ENCODE results near the gene GREB1. TPM values are rescaled to one million over a fixed set of nuclear protein-coding genes. Genes with fewer than 3 reads are reported as not detected.
A peak's percentile ranks its signal among the peaks of the same experiment; 100 is the strongest.

The GREB1 gene
- total and polyA plus RNA-seq, 2 of the 13 experiments (the other 11 are each of a cell fraction or from before 2014, with no cell fraction given), result 31.3 to 61.2 TPM

- peak; percentile 87; the same call in 1 of the 2 replicates for TF ChIP-seq DNMT3B (CRISPR knock-in tag; conservative IDR thresholded peaks at IDR 0.05)
- no peak; the same call in 1 of the 2 replicates for TF ChIP-seq BRD4 (CRISPR knock-in tag; IDR thresholded peaks at IDR 0.05)
- no peak for TF ChIP-seq ZNF672 (CRISPR knock-in tag; IDR thresholded peaks at IDR 0.05)
- TF ChIP-seq TFAP4 (IDR thresholded peaks at IDR 0.05; ENCODE audit: borderline replicate concordance, low read depth), result peak; percentile 89
- TF ChIP-seq TEAD3 (CRISPR knock-in tag; optimal IDR thresholded peaks at IDR 0.05; ENCODE audit: borderline replicate concordance), result peak; percentile 93
- TF ChIP-seq MAFG (CRISPR knock-in tag; IDR thresholded peaks at IDR 0.05), result no peak
- TF ChIP-seq RNF219 (CRISPR knock-in tag; IDR thresholded peaks at IDR 0.05), result peak; percentile 85; the same call in 1 of the 2 replicates
- no peak for TF ChIP-seq NR3C1 (CRISPR knock-in tag; IDR thresholded peaks at IDR 0.05)
- TF ChIP-seq ZNF12 (CRISPR knock-in tag; IDR thresholded peaks at IDR 0.05), result peak; percentile 50; the same call in 1 of the 2 replicates
- TF ChIP-seq JARID2 (CRISPR knock-in tag; IDR thresholded peaks at IDR 0.05; ENCODE audit: insufficient replicate concordance), result no peak
- peak; percentile 79 for TF ChIP-seq ZBTB38 (CRISPR knock-in tag; IDR thresholded peaks at IDR 0.05)
- TF ChIP-seq ZNF10 (CRISPR knock-in tag; IDR thresholded peaks at IDR 0.05; ENCODE audit: borderline replicate concordance, low read depth), result no peak
- peak; percentile 92; the same call in 1 of the 2 replicates for TF ChIP-seq ZSCAN9 (CRISPR knock-in tag; IDR thresholded peaks at IDR 0.05; ENCODE audit: borderline replicate concordance)
- peak; percentile 91 for TF ChIP-seq ZNF615 (CRISPR knock-in tag; IDR thresholded peaks at IDR 0.05; ENCODE audit: borderline replicate concordance)
- TF ChIP-seq ZSCAN25 (CRISPR knock-in tag; IDR thresholded peaks at IDR 0.05), result peak; percentile 86; the same call in 1 of the 2 replicates
- peak; percentile 94 for TF ChIP-seq HNF1A (IDR thresholded peaks at IDR 0.05; ENCODE audit: low read depth)
- peak; percentile 95 for TF ChIP-seq HNF1A (CRISPR knock-in tag; IDR thresholded peaks at IDR 0.05; ENCODE audit: borderline replicate concordance)
- peak; percentile 87; the same call in 1 of the 2 replicates for TF ChIP-seq FOXJ3 (CRISPR knock-in tag; IDR thresholded peaks at IDR 0.05; ENCODE audit: borderline replicate concordance)
- peak; percentile 61 for TF ChIP-seq ZNF18 (CRISPR knock-in tag; IDR thresholded peaks at IDR 0.05; ENCODE audit: insufficient replicate concordance)
- TF ChIP-seq SATB2 (CRISPR knock-in tag; IDR thresholded peaks at IDR 0.05), result no peak
- no peak for TF ChIP-seq ZNF20 (CRISPR knock-in tag; IDR thresholded peaks at IDR 0.05)
These were observed 27.9 kb upstream of the GREB1 start (continued) for GRCh38 chr2:11505652-11506610.

Data from HepG2 (cell line).